Gastroesophageal sphincter (tissue), 4 donors: Measurements from ENCODE around the gene APOL4. TPM values are rescaled to one million over a fixed set of nuclear protein-coding genes. Genes with fewer than 3 reads are reported as not detected.

Experiments used
- ATAC-seq: fragments of 150-250 bp; one replicate; pipeline ENCODE4 v1.9.1; 2016; ENCODE audit warnings: mild to moderate bottlenecking, moderate library complexity
- H3K27ac ChIP-seq, 4 donors: fragments of 200-600 bp; sonication (generic) in 3 of 4; 1 replicate in 3 of 4; 2 replicates in 1 of 4; pipeline ENCODE4 v1.5.1; 2016 to 2019
- H3K27me3 ChIP-seq: fragments of 200-600 bp; sonication (generic); one replicate; pipeline ENCODE4 v1.5.1; 2019
- H3K36me3 ChIP-seq, 2 donors: fragments of 200-600 bp; sonication (generic); one replicate each; pipeline ENCODE4 v1.5.1; 2019; ENCODE audit warnings: control low read depth in 1 of 2
- H3K4me1 ChIP-seq, 3 donors: fragments of 200-600 bp; sonication (generic); 1 replicate in 2 of 3; 2 replicates in 1 of 3; pipeline ENCODE4 v1.5.1; 2016 to 2019; ENCODE audit warnings: control low read depth in 2 of 3
- H3K4me3 ChIP-seq, 2 donors: fragments of 200-600 bp; sonication (generic); one replicate each; pipeline ENCODE4 v1.5.1; 2019; ENCODE audit warnings: mild to moderate bottlenecking in 1 of 2, moderate library complexity in 1 of 2
- H3K9me3 ChIP-seq, 3 donors: fragments of 200-600 bp; sonication (generic); one replicate each; pipeline ENCODE4 v1.5.1; 2017 to 2019; ENCODE audit warnings: control low read depth in 2 of 3
- EP300 ChIP-seq: sonication (generic); formaldehyde crosslinking; IDR thresholded peaks from one replicate; pipeline ENCODE4 v1.6.1; 2017; ENCODE audit warnings: antibody characterized with exemption, mild to moderate bottlenecking
- POLR2A ChIP-seq, 2 donors: fragments of 450-650 bp; IDR thresholded peaks; one replicate each; pipeline ENCODE4 v1.6.1; 2017; ENCODE audit warnings: antibody characterized with exemption in 2 of 2, mild to moderate bottlenecking in 2 of 2, moderate library complexity in 1 of 2
- POLR2AphosphoS5 ChIP-seq: sonication (generic); formaldehyde crosslinking; IDR thresholded peaks from one replicate; pipeline ENCODE4 v1.6.1; 2017; ENCODE audit warnings: antibody characterized with exemption
- WGBS, 2 donors: methylation state at CpG; one replicate each; pipeline ENCODE4 v1.1.5; 2018; ENCODE audit warnings: low coverage in 1 of 2; 5-methylcytosine and 5-hydroxymethylcytosine counted together
- total RNA-seq, 4 donors: library from RNA; depleted of rRNA; stranded (reverse); fragments of >200 nt; gene quantifications; one replicate each; pipeline ENCODE4 v1.1.0, GENCODE V29; 2016
- TF ChIP-seq, protein P1 (sequence below), 4 experiments: fragments of 200-600 bp in 2 of 4; fragments of 450-650 bp in 2 of 4; sonication (generic) in 1 of 4; IDR thresholded peaks; one replicate each; pipeline ENCODE4 v1.5.1; 2017 to 2019; ENCODE audit warnings: antibody characterized with exemption in 4 of 4, mild to moderate bottlenecking in 2 of 4, moderate library complexity in 2 of 4

Gene APOL4
- total RNA-seq, 4 donors from 2014 or later, result 1.1 to 18.8 (median 5.4) TPM

DNA sequence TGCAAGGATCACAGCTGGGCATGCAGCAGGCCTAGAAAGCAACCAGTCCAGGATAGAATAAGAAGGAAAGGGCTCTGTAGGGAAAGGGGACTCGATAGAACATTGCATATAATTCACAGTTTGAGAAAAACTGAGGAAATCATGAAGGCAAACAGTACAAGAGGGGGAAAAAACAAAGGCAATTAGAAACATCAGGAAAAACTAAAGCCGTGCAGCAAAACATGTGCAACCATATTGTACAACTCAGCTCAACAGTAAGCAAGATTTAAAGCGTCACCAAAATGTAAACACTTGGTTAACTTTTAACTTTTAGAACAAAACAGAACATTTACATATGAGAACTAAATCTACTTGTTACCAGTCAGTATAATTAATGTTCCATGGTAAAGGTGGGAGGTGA, 49.5 kb downstream of the APOL4 start:
- peaks cover 4 to 99% (median 35%) of the 10 kb centered on the region in 3 donors for H3K4me1 ChIP-seq
- no peak for ATAC-seq
- peak overlapping the region in 3 of 4 donors; percentile 54 to 89 (median 56) for H3K27ac ChIP-seq
- no peaks in the 10 kb centered on the region for H3K9me3 ChIP-seq
- TF ChIP-seq EP300 (no peak), POLR2A (IDR thresholded peaks at IDR 0.05) (no peak), POLR2AphosphoS5 (no peak)
- TF ChIP-seq, protein P1, sequence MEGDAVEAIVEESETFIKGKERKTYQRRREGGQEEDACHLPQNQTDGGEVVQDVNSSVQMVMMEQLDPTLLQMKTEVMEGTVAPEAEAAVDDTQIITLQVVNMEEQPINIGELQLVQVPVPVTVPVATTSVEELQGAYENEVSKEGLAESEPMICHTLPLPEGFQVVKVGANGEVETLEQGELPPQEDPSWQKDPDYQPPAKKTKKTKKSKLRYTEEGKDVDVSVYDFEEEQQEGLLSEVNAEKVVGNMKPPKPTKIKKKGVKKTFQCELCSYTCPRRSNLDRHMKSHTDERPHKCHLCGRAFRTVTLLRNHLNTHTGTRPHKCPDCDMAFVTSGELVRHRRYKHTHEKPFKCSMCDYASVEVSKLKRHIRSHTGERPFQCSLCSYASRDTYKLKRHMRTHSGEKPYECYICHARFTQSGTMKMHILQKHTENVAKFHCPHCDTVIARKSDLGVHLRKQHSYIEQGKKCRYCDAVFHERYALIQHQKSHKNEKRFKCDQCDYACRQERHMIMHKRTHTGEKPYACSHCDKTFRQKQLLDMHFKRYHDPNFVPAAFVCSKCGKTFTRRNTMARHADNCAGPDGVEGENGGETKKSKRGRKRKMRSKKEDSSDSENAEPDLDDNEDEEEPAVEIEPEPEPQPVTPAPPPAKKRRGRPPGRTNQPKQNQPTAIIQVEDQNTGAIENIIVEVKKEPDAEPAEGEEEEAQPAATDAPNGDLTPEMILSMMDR (IDR thresholded peaks at IDR 0.05), result no peak
- no peaks in the 10 kb centered on the region for H3K27me3 ChIP-seq
- whole genome bisulfite sequencing, 2 donors, result 74 to 87% methylated on average over 3 of the region's 3 CpGs
- no peak overlapping the region for H3K4me3 ChIP-seq
- peaks cover 0 to 25% of the 10 kb centered on the region in 2 donors for H3K36me3 ChIP-seq

DNA sequence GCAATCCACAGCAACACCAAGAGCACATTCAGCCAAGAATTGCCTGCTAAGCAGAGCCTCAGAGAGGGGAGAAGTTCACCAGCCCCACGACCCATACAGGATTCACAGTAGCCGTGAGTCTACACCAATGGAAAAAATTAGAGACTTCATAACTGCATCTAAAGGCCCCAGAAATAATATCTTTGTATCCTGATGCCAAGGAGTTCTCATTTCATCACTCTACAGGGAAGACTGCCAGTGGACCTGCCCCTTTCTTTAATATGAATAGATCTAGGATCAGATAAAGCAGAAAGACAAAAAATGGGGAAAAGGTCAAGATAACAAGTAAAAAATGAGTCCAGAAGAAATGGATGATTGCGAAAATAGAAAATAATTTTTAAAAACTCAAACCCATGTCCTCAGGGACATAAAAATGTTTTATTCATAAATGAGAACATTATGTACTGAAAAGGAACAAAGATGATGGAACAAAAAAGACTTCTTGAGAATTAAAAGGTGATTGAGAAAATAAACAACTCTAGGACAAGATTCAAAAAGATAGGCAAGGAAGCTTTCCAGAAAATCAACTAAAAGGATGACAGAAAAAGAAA, 50.5 kb downstream of the APOL4 start:
- H3K36me3 ChIP-seq, result peaks cover 0 to 29% of the 10 kb centered on the region in 2 donors
- WGBS, 2 donors, result 41 to 78% methylated on average over 1 to 3 of the region's 3 CpGs
- peaks cover 4 to 95% (median 29%) of the 10 kb centered on the region in 3 donors for H3K4me1 ChIP-seq
- H3K27me3 ChIP-seq, result no peaks in the 10 kb centered on the region
- ATAC-seq, result peak; percentile 54
- no peaks in the 10 kb centered on the region for H3K9me3 ChIP-seq
- peak overlapping the region in 3 of 4 donors; percentile 71 to 89 (median 72) for H3K27ac ChIP-seq
- H3K4me3 ChIP-seq, result no peak overlapping the region
- no peak for TF ChIP-seq EP300
- peak; percentile 42 for TF ChIP-seq POLR2AphosphoS5
- TF ChIP-seq, protein P1 (IDR thresholded peaks at IDR 0.05), result no peak
- TF ChIP-seq POLR2A (IDR thresholded peaks at IDR 0.05), result no peak

- peak overlapping the region in 3 of 4 donors; percentile 31 to 72 (median 71) for H3K27ac ChIP-seq
- peak; percentile 19 for ATAC-seq
- H3K4me1 ChIP-seq, result peaks cover 0 to 90% (median 18%) of the 10 kb centered on the region in 3 donors
- H3K9me3 ChIP-seq, result no peaks in the 10 kb centered on the region
- H3K4me3 ChIP-seq, result no peak overlapping the region
- no peaks in the 10 kb centered on the region for H3K27me3 ChIP-seq
- 100% methylated on average over 2 of the region's 4 CpGs for WGBS, 2 donors
- TF ChIP-seq POLR2AphosphoS5 (no peak), EP300 (no peak), POLR2A (IDR thresholded peaks at IDR 0.05) (no peak)
- TF ChIP-seq, protein P1 (IDR thresholded peaks at IDR 0.05), result no peak
- peaks cover 0 to 32% of the 10 kb centered on the region in 2 donors for H3K36me3 ChIP-seq
Measured at GRCh38 chr22:36149441-36149840, 52.2 kb downstream of the APOL4 start.

DNA sequence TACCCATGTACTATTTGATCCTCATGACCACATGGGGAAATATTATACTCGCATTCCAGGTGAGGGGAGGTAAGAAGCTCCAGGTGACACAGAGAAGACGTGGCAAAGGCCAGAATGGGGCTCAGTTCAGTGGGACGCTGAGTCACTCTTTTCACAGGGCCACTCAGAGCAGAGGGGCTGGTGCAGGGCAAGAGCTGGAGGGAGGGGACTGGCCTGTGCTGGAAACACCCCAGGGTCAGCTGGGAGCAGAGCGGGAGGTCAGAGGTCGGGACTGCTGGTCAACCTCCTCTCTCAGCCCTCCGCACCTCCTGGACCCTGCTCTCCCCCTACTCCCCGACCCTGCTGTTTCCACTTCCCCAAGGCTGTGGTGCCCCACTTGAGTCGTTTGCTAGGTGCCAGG, 53.2 kb downstream of the APOL4 start:
- Histone ChIP-seq H3K4me1 (peaks cover 0 to 80% (median 18%) of the 10 kb centered on the region in 3 donors), H3K27me3 (no peaks in the 10 kb centered on the region), H3K27ac (peak overlapping the region in 2 of 4 donors; percentile 31 to 72), H3K36me3 (peaks cover 0 to 42% of the 10 kb centered on the region in 2 donors), H3K4me3 (no peak overlapping the region), H3K9me3 (no peaks in the 10 kb centered on the region)
- TF ChIP-seq POLR2AphosphoS5 (no peak), EP300 (no peak), POLR2A (IDR thresholded peaks at IDR 0.05) (no peak)
- TF ChIP-seq, protein P1 (IDR thresholded peaks at IDR 0.05), result no peak
- 90 to 92% methylated on average over 5 to 7 of the region's 8 CpGs for WGBS, 2 donors
- no peak for ATAC-seq
